NCI-H1694 (cell line): ENCODE data around the gene RSPH1.

Source experiments
- DNase-seq: peaks from one replicate; lab custom pipeline; 2025; lab: John Stamatoyannopoulos, UW

Gene RSPH1

GRCh38 chr21:42532466-42533181, 36.6 kb upstream of the RSPH1 start:
- DNase-seq, result no peak

- no peak for DNase-seq
Observed at GRCh38 chr21:42531771-42532170, 35.7 kb upstream of the RSPH1 start.

- DNase-seq, result no peak
Observed at GRCh38 chr21:42530167-42530518, 34.1 kb upstream of the RSPH1 start.

GRCh38 chr21:42527489-42528158, 31.6 kb upstream of the RSPH1 start:
- DNase-seq, result no peak

DNA sequence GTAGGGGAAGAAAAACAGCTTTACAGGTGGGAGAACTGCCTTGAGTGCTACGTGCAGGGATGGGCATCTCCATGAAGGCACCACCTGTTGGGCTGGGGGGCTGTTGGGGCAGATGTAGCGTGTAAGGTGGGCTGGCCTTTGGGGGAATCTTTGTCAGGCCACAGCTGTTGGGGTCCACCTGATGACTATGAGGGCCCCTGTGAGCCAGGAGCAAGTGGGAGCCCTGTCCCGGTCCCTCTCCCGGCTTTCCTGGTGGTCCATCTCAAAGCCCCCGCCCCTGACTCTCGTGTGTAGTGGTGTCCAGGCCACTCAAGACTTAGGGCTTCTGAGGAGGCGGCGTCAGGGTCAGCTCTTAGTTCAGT, 31.1 kb upstream of the RSPH1 start:
- no peak for DNase-seq

GRCh38 chr21:42526379-42526727, 30.3 kb upstream of the RSPH1 start:
- no peak for DNase-seq

GRCh38 chr21:42525676-42526378, 29.8 kb upstream of the RSPH1 start:
- DNase-seq, result no peak

DNA sequence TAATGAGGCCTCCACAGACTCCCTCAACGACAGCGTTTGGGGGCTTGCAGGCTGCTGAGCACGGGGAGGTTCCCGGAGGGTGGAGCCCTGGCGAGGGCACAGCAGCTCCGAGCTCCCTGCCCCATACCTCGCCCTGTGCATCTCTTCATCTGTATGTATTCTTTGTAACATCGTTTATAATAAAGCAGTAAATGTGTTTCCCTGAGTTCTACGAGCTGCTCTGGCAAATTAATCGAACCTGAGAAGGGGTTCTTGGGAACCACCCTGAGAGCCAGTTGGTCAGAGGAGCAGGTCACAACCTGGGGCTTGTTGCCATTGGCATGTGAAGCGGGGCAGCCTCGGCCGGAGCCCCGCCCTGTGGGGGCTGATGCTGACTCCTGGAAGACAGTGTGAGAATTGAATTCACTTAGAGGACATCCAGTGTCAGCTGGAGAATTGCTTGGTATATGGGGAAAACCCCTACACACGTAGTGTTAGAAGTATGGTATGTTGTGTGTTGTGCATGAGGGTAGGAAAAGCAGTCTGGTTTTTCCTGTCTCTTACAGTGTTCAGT, 29.1 kb upstream of the RSPH1 start:
- DNase-seq, result no peak

DNA sequence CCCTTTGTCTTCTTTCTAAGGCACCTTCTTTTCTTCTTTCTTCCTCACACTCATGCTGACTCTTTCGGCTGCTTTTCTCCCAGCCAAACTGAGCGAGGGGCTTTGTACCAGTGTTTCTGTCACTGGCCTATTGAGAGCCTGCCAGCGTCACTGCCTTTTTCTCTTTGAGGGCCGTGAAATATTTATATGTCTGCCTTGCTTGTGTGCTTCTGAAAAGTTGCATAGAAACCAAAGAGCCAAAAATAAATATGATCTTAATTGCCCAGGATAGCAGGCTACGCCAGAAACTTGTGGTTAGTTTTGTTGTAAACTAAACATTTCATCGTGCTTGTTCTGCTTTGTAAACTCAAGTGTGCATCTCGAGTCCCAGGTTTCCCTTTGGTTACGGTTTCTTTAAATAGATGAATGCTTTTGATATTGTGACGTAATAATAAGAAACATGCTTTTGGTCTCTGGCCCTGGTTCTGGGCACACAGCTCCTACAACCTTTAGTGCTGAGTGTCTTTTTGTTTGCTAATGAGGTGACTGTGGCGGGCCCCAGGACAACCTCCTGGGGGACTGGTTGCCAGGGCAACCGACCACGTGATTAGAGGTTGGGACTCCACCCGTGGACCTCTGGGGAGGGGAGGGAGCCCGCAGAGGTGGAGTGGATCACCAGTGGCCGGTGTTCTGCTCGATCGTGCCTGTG, 28.5 kb upstream of the RSPH1 start:
- DNase-seq, result no peak

GRCh38 chr21:42523941-42524340, 27.9 kb upstream of the RSPH1 start:
- DNase-seq, result no peak

DNA sequence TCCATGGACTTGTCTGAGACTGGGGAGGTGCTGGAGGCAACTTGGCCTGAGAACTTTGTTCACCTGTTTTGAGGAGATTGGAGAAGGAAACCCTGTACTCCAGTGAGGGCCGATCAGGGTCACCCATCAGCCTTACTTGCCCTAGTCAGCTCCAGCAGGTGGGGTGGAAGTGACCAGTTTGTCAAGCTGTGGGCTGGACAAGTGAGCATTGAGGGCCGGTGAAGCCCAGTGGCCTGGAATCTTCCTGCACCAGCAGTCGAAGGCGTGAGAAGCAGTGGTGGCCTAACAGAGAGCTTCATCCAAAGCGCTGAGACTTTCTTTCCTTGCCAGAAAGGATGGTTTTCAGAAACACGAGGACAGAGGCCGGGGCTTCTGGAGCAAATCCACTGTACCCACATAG, 27.2 kb upstream of the RSPH1 start:
- no peak for DNase-seq

- no peak for DNase-seq
Observed at GRCh38 chr21:42522771-42523170, 26.7 kb upstream of the RSPH1 start.

GRCh38 chr21:42522271-42522670, 26.2 kb upstream of the RSPH1 start:
- DNase-seq, result no peak

DNA sequence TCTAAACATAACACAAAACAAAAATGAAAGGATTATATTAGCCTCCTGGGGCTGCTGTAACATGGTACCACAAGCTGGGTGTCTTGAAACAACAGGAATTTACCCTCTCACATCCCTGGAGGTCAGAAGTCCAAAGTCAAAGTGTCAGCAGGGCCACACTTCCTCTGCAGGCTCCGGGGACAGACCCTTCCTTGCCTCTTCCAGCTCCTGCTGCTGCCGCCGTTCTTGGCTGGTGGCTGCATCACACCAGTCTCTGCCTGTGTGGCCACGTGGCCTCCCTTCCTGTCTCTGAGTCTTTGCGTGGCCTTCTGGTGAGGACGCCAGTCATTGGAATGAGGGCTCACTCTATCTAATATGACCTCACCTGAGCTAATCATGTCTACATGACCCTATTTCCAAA, 25.8 kb upstream of the RSPH1 start:
- no peak for DNase-seq

DNA sequence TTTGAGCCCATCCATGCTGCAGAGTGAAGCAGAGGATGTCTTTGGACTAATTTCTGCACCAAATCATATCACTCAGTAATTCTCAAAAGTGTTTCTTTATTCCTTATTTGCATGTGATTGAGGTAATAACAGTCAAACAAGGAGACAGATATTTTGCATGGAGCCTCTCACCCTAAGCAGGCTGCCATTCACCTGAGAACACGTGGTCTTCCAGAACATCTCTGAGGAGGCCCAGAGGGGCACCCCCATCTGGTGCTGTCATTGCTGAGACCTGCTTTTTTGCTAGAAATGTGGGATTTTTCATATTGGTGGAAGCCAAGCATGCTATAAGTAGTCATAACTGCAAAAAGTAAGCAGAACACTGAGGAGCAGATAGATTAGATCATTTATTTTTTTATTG, 25.4 kb upstream of the RSPH1 start:
- no peak for DNase-seq

DNA sequence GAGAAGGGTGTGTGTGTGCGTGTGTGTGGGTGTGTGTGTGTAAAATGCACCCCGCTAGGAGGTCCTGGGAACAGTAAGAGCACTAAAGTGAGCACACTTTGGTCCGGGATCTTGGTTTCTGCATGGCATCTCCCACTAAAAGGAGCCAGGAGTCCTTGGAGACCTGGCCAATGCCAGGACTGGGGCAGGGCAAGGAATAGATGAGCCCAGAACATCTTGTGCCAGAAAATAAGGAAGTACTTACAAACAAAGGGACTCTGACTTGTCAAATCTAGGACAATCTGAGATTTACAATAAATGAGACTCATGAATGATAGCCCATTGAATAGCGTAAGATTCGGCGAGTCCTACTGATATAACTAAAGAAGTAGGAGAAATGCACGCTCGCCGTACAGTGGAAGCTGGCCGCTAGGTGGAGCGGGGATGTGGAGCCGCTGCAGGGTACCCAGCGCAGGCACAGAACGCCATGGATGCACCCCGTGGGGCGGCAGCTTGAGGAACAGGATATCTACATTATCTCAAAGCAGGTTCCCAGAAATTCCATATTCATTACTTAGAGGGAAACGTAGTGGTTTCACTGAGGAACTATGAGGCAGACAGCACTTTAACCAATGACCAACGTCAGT, 24.7 kb upstream of the RSPH1 start:
- DNase-seq, result no peak

DNA sequence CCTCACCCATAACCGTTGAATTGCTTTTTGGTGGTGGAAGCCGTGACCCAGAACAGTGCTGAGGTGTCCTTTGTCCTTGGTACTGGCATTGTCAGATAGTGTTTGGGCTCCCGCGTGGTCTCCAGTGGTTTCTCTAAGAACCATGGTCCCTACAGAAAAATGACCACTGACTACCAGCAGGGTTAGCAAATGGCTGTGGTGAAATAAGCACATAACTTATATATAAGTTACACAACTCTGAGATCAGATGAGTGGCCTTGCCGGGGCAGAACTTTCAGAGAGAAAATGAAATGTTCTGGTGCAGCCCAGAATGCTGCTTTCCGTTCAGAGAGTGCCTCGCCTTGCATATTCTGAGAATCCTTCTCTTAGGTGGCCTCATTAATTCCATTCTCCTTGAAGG, 22.6 kb upstream of the RSPH1 start:
- DNase-seq, result no peak

DNA sequence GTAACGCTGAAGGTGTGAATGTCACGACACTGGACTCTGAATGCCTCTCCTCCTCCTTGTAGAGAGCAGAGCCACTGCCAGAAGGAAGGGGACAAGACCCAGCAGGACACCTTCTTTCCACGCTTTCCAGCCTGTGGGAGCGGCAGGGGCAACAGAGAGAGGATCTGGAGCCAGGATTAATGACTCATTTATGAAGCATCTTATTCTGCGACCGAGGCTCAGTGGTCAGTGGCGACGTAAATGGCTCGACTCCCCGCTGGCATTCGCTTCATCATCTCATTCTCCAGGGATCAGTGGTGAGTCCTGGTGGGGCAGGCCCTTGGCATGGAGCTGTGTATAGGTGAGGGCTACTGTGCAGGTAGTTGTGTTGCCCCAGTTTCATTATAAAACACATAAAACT, 22.2 kb upstream of the RSPH1 start:
- DNase-seq, result no peak

DNA sequence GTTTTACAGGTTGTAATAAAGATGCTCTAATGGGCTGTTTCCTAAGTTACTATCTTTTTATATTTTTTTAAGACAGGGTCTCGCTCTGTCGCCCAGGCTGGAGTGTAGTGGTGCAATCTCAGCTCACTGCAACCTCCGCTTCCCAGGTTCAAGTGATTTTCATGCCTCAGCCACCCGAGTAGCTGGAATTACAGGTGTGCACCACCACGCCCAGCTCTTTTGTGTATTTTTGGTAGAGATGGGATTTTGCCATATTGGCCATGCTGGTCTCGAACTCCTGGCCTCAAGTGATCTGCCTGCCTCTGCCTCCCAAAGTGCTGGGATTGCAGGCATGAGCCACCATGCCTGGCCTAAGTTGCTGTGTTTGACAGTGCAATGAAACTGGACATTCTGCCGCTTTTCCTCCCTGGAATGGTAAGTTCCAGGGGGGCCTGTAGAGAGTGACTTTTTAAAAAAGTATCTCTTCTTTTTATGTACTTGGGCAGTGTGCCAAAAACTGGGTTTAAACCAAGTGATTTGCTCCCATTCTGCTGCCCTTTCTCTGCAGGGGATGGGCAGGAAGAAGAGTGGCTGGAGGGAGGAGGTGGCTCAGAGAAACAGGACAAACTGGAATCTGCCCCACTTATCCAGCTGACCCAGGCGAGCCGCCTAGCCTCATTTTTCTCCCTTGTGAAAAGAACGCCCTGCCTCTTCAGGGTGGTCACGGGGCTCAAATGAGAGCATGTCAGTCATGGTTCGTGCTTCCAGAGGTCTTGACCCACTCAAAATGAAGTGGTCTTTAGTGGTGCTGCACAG, 19.9 kb upstream of the RSPH1 start:
- DNase-seq, result no peak

DNA sequence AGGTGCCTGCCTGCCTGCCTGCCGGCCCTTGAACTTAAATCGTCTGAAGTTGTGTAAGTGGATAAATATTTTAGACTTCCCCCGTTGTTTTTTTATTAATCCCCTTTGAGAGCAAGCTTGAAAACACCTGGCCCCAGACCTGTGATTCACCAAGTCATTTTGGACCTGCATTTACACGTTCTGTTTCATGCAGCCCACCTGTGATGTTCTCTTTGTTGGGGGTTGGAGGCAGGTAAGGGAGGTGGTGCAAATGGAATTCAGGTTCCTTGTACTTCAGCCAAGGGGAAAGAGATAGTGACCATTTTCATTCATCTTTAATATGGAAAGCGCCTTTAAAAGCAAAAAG, 18.8 kb upstream of the RSPH1 start:
- DNase-seq, result no peak
